GM21515 (cell line): Measurements from ENCODE around the gene PDE8B.

Experiments
- ATAC-seq: cut with Tn5 transposase; IDR thresholded peaks from one replicate; pipeline ENCODE4 v1.9.1; 2021; ENCODE audit not compliant: unreplicated experiment

PDE8B gene

GRCh38 chr5:77210091-77210963 lies at the start of gene PDE8B:
Gene PDE8B (plus strand): TSS chr5:77210680. CDS start chr5:77210926, 246 bp downstream.
- no peak for ATAC-seq

DNA sequence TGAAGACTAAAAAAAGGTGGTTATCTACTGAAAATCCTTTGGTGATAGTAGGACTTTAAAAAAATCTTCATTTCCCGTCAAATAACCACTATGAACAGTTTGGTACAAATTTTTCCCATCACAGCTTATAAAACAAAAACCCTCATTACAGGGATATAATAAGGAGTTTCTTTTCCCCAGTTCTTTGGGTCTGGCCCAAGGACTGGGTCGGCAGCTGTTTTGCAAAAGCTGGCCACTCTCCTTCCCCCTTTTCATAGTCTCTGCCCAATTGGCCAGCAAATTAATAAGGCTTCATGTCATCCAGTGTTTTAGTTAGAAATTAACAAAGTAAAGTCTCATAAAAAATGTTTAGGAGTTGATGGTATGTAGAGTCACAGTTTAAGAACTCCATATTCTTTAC lies 47.0 kb upstream of the PDE8B start:
- ATAC-seq: no peak

- ATAC-seq: no peak
These were observed 43.4 kb upstream of the PDE8B start for GRCh38 chr5:77167063-77167462.

GRCh38 chr5:77167695-77168121 lies 42.8 kb upstream of the PDE8B start:
- no peak for ATAC-seq

GRCh38 chr5:77168161-77168878 lies 42.2 kb upstream of the PDE8B start:
- no peak for ATAC-seq

- no peak for ATAC-seq
These were observed 41.6 kb upstream of the PDE8B start for GRCh38 chr5:77168879-77169244.

- ATAC-seq: no peak
These were observed 40.1 kb upstream of the PDE8B start for GRCh38 chr5:77170196-77170890.

DNA sequence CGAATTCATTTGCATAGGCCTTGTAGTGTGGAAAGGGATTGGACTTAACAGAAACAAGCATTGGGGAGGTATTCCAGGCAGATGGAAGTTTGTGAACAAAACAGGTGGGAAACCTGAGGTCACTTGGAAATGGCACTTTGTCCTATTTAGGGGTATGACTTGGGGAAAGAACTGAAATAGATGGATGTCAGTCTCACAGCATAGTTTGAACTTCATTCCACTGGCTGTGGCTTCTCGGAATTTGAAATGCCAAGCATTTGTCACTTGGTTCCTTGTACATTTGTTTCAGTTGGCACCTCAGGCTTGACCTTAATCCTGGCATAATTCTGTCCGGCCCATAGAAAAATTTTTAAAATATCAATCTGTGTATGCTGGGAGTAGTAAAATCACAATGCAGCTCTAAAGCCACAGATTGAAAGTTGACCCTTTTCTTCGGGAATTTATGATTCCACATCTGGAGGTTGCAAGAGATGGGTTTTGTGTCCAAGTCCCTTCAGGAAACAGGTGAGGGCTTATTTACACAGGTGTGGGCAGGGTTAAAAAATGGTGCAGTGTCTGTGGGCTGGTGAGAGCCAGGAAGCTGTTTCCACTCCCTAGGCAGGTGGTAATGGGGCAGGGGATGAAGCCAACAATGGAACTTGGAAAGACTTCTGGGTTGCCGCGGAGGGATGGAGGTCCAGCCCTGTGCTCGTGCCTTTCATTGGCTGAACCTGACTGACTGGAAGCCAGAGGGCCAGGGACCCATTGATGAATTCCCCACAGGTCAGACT lies 39.2 kb upstream of the PDE8B start:
- no peak for ATAC-seq

GRCh38 chr5:77172713-77173328 lies 37.7 kb upstream of the PDE8B start:
- no peak for ATAC-seq

GRCh38 chr5:77174526-77174925 lies 36.0 kb upstream of the PDE8B start:
- ATAC-seq: no peak

DNA sequence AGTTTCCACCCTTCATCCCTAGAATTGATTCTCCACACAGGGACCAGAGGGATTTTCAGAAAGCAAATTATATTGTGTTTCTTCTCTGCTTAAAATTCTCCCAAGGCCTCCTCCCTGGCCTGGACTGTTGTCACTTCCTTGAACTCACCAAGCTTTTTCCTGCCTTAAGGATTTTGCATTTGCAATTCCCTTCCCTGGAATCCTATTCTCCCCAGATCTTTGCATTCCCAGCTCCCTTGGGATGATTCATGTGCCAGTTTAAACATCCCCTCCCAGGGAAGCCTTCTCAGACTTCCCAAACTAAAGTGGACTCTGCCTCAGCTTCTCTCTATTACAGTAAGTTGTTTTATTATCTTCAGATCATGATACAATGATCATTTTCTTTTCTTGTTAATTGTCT lies 35.2 kb upstream of the PDE8B start:
- ATAC-seq: no peak

DNA sequence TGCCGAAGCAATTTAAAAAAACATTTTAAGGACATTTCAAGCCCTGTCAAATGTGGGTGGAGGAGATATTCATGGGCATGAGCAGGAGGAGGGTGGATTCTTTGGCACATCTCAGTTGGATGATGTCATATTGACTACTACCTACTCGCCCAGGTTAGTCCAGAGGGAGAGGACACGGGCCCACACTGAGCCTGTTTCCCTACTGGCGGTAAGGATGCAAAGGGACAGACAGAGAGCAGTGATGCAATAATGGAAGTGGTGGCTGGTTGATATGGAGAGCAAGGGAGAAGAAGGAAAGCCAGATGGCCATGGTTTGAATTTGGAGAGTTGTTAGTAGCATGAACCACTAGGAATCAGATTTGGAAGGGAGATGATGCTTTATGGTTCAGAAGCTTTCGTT lies 34.1 kb upstream of the PDE8B start:
- ATAC-seq: no peak

GRCh38 chr5:77177576-77177975 lies 32.9 kb upstream of the PDE8B start:
- no peak for ATAC-seq

GRCh38 chr5:77180167-77181081 lies 30.1 kb upstream of the PDE8B start:
- ATAC-seq: no peak

GRCh38 chr5:77181173-77181572 lies 29.3 kb upstream of the PDE8B start:
- no peak for ATAC-seq

GRCh38 chr5:77181596-77182304 lies 28.7 kb upstream of the PDE8B start:
- ATAC-seq: no peak

GRCh38 chr5:77182367-77182766 lies 28.1 kb upstream of the PDE8B start:
- ATAC-seq: no peak

DNA sequence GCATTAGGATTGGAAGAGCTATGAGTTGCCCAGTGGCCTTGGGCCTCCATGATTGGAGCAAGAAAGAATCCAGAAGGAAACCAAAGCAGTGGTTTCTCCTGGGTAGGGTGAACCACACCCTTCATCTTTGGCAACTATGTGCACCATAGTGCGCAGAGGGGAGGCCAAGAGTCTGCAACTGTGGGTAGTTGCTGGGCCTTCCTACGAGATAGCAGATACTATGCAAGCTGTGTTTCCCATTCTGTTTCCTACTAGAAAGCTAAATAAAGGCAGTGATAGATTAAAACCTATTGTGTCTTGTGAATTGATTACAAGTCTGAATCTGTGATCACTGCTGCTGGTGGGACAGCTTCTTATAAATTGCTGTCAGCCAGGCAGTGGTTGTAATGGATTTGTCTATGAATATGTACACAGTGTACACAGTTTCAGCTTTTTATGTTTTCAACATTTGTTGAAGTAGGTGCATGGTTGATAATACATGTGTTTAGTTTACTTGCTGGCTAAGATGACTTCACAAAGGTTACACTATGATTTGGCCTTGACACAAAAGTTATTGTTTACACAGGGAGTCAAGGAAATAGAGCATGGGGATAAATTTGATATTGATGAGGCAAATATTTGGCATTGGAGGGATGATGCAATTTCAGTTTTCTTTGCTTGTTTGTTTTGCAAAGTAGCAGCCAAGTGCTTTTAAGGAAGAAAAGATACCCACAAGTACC lies 23.7 kb upstream of the PDE8B start:
- ATAC-seq: no peak
